Neuronal stem cell (in vitro differentiated cells): Measurements from ENCODE around the gene DNLZ.

ENCODE experiments used
- DNase-seq: peaks from one replicate; pipeline ENCODE4 v3.0.0-alpha.2; 2013; ENCODE audit warnings: low spot score
- H2AFZ ChIP-seq: one replicate; pipeline ENCODE4 v1.6.1; 2013; ENCODE audit warnings: mild to moderate bottlenecking, low read length, inconsistent platforms
- H2AK5ac ChIP-seq: 2 replicates; pipeline ENCODE4 v1.6.1; 2013; ENCODE audit warnings: low read depth, mild to moderate bottlenecking, inconsistent platforms, low read length, moderate library complexity, mixed read lengths
- H2BK120ac ChIP-seq: 2 replicates; pipeline ENCODE4 v1.6.1; 2013; ENCODE audit warnings: low read depth, mild to moderate bottlenecking, inconsistent platforms, low read length, moderate library complexity, mixed read lengths
- H2BK12ac ChIP-seq: one replicate; pipeline ENCODE4 v1.6.1; 2013; ENCODE audit warnings: low read length, inconsistent platforms
- H2BK15ac ChIP-seq: 2 replicates; pipeline ENCODE4 v1.6.1; 2013; ENCODE audit warnings: mild to moderate bottlenecking, low read length, inconsistent platforms, mixed read lengths
- H2BK5ac ChIP-seq: one replicate; pipeline ENCODE4 v1.6.1; 2013; ENCODE audit warnings: inconsistent platforms, mild to moderate bottlenecking, low read length, moderate library complexity
- H3K14ac ChIP-seq: one replicate; pipeline ENCODE4 v1.6.1; 2013; ENCODE audit warnings: low read length, inconsistent platforms
- H3K18ac ChIP-seq: 2 replicates; pipeline ENCODE4 v1.6.1; 2013; ENCODE audit warnings: low read length, inconsistent platforms
- H3K23ac ChIP-seq: 2 replicates; pipeline ENCODE4 v1.6.1; 2013; ENCODE audit warnings: low read depth, mild to moderate bottlenecking, mixed read lengths, low read length, inconsistent platforms; ENCODE audit not compliant: poor library complexity
- H3K27ac ChIP-seq: replicated peaks from 3 replicates; pipeline ENCODE4 v1.5.1; 2013; ENCODE audit warnings: low read length, inconsistent platforms
- H3K27me3 ChIP-seq, 3 experiments: 2 replicates each; pipeline ENCODE4 v1.6.1; 2013; ENCODE audit warnings: low read length in 3 of 3, mild to moderate bottlenecking in 2 of 3, inconsistent platforms in 1 of 3, low read depth in 1 of 3, mixed read lengths in 1 of 3, moderate library complexity in 1 of 3; ENCODE audit not compliant: control insufficient read depth in 3 of 3, insufficient read depth in 3 of 3
- H3K36me3 ChIP-seq, 2 donors: replicated peaks in 1 of 2; 2 replicates each; pipeline ENCODE4 v1.6.1; 2013; ENCODE audit warnings: low read length in 2 of 2; ENCODE audit not compliant: control insufficient read depth in 2 of 2, insufficient read depth in 2 of 2
- H3K4ac ChIP-seq: 2 replicates; pipeline ENCODE4 v1.6.1; 2013; ENCODE audit warnings: inconsistent platforms, mild to moderate bottlenecking, low read length, moderate library complexity
- H3K4me1 ChIP-seq, 2 donors: 1 replicate in 1 of 2; 2 replicates in 1 of 2; pipeline ENCODE4 v1.6.1; 2013; ENCODE audit warnings: low read length in 2 of 2, low read depth in 1 of 2; ENCODE audit not compliant: control insufficient read depth in 2 of 2, insufficient read depth in 1 of 2
- H3K4me2 ChIP-seq: one replicate; pipeline ENCODE4 v1.6.1; 2013; ENCODE audit warnings: mild to moderate bottlenecking, low read length, inconsistent platforms; ENCODE audit not compliant: insufficient read depth, poor library complexity, severe bottlenecking
- H3K4me3 ChIP-seq, 2 donors: 2 replicates each; pipeline ENCODE4 v1.5.1; 2013; ENCODE audit warnings: low read length in 2 of 2, mild to moderate bottlenecking in 2 of 2, inconsistent platforms in 1 of 2, moderate library complexity in 1 of 2
- H3K79me1 ChIP-seq: one replicate; pipeline ENCODE4 v1.6.1; 2013; ENCODE audit warnings: low read depth, mild to moderate bottlenecking, inconsistent platforms, low read length, moderate library complexity
- H3K9ac ChIP-seq: one replicate; pipeline ENCODE4 v1.6.1; 2013; ENCODE audit warnings: mild to moderate bottlenecking, low read depth, low read length, inconsistent platforms; ENCODE audit not compliant: poor library complexity
- H3K9me3 ChIP-seq, 2 donors: replicated peaks in 1 of 2; 2 replicates each; pipeline versions ENCODE3 to v1.6.1; 2013; ENCODE audit warnings: low read length in 2 of 2, mild to moderate bottlenecking in 2 of 2, inconsistent platforms in 1 of 2, low read depth in 1 of 2, mixed read lengths in 1 of 2, moderate library complexity in 1 of 2; ENCODE audit not compliant: control insufficient read depth in 2 of 2, insufficient read depth in 1 of 2
- H4K8ac ChIP-seq: one replicate; pipeline ENCODE4 v1.6.1; 2013; ENCODE audit warnings: low read depth, mild to moderate bottlenecking, inconsistent platforms, low read length, moderate library complexity
- H4K91ac ChIP-seq: one replicate; pipeline ENCODE4 v1.6.1; 2013; ENCODE audit warnings: low read length, low read depth, mild to moderate bottlenecking, inconsistent platforms; ENCODE audit not compliant: poor library complexity
- WGBS, 2 donors: extraction: QIAGEN DNeasy Blood & Tissue Kit; methylation state at CpG; one replicate each; pipeline ENCODE4 v1.1.7; 2013; ENCODE audit warnings: missing lambda C conversion rate in 2 of 2, mixed read lengths in 1 of 2; ENCODE audit not compliant: insufficient read length in 2 of 2, insufficient replicate concordance in 1 of 2; ENCODE audit errors: extremely low coverage in 2 of 2; 5-methylcytosine and 5-hydroxymethylcytosine counted together

Gene DNLZ

DNA sequence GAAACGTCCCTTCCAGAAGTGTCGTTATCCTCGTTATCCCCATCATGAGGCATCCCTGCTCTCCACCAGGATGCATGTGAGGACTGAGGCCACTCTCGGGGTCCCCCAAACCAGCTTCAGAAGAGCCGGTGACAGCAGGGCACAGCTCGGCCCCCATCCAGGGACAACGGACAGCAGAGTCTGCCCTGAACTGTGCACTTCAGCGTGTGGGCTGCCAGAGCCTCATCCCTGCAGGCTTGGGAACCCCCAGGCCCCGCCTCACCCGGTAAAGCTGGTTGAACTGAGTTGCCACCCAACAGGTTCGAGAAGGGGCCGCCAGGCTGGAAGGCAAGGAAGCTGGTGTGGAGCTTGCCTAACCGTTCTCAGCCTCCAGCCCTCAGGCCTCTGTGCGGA lies 10.6 kb upstream of the DNLZ start:
- peak overlapping the region; percentile 89 for H3K23ac ChIP-seq
- H2AFZ ChIP-seq, result no peak overlapping the region
- H3K18ac ChIP-seq, result no peak overlapping the region
- peaks cover 8 to 21% of the 10 kb centered on the region in 2 donors for H3K4me1 ChIP-seq
- H3K14ac ChIP-seq, result no peak overlapping the region
- H4K8ac ChIP-seq, result peak overlapping the region; percentile 43
- H3K27ac ChIP-seq, result no peak overlapping the region
- peak overlapping the region; percentile 11 for H3K4me2 ChIP-seq
- WGBS, 2 donors, result no CpG with 5 or more reads among the region's 14 CpGs
- H3K4me3 ChIP-seq, result no peak overlapping the region
- peaks cover 7 to 34% of the 10 kb centered on the region in 2 donors for H3K36me3 ChIP-seq
- no peak overlapping the region for H2BK15ac ChIP-seq
- peaks cover 2% of the 10 kb centered on the region for H3K79me1 ChIP-seq
- H3K27me3 ChIP-seq, result no peaks in the 10 kb centered on the region
- DNase-seq, result no peak
- H2AK5ac ChIP-seq, result no peak overlapping the region
- H2BK5ac ChIP-seq, result peak overlapping the region; percentile 39
- no peak overlapping the region for H4K91ac ChIP-seq
- no peak overlapping the region for H3K4ac ChIP-seq
- H2BK120ac ChIP-seq, result no peak overlapping the region
- peak overlapping the region; percentile 22 for H2BK12ac ChIP-seq
- no peaks in the 10 kb centered on the region for H3K9me3 ChIP-seq
- peak overlapping the region; percentile 38 for H3K9ac ChIP-seq

DNA sequence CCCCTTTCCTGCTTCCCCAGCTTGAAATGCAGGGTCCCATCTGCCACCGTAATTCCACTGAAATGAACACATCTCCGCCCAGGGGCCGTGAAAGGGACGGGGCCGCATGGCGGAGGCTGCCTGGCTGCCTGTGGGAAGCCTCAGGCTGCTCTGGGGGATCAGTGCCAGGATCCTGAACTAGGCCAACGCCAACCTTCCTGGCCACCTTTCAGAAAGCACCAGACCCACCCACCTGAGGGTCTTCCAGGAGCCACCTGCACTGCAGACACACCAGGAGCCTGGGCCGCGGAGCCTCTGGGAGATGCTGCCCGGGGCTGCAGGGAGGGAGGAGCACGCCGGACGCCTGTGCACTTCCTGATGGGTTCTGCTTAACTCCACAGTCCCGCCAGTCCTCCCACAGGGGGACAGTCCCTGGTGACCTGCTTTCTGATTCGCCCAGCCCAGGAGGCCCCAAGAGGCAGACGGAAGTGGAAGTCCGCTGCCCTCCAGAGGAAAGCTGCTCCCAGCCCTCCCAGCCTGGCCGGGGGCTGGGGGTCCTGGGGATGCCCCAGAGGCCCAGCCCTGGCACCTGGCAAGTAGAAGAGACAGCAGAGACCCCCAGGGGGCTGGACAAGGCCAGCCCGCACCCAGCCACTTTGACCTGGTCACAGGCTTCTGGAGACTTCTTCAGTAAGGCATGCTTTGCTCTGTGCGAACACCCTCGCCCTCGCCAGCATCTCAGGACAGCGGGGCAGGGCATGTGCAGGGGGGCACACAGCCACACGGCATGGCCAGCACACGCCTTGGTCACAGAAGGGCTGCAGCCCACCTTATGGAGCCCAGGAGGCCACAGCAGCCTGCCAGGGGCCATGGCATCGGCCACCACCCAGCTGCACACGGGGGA lies 10.0 kb upstream of the DNLZ start, which contains the start of gene CARD9:
Gene CARD9, minus strand, starts transcription at position 370 of the 883 bp plus-strand sequence. CDS start 1,591 bp downstream, outside the sequence.
- peaks cover 2% of the 10 kb centered on the region for H3K79me1 ChIP-seq
- H3K27ac ChIP-seq, result no peak within 1 kb of the TSS
- peak within 1 kb of the TSS; percentile 84 for H2BK12ac ChIP-seq
- H3K4me1 ChIP-seq, result peaks cover 8 to 21% of the 10 kb centered on the region in 2 donors
- peak within 1 kb of the TSS; percentile 43 for H4K8ac ChIP-seq
- H3K36me3 ChIP-seq, result peaks cover 7 to 29% of the 10 kb centered on the region in 2 donors
- H3K4me2 ChIP-seq, result peak within 1 kb of the TSS; percentile 11
- H2AFZ ChIP-seq, result peak within 1 kb of the TSS; percentile 83
- H2BK5ac ChIP-seq, result peak within 1 kb of the TSS; percentile 66
- H3K9ac ChIP-seq, result peak within 1 kb of the TSS; percentile 60
- H3K9me3 ChIP-seq, result no peaks in the 10 kb centered on the region
- H3K14ac ChIP-seq, result peak within 1 kb of the TSS; percentile 71
- H2BK15ac ChIP-seq, result peak within 1 kb of the TSS; percentile 78
- DNase-seq, result no peak
- H3K27me3 ChIP-seq, result no peaks in the 10 kb centered on the region
- no CpG with 5 or more reads among the region's 27 CpGs for WGBS, 2 donors
- no peak within 1 kb of the TSS for H4K91ac ChIP-seq
- H2AK5ac ChIP-seq, result peak within 1 kb of the TSS; percentile 90
- H3K18ac ChIP-seq, result peak within 1 kb of the TSS; percentile 80
- H3K23ac ChIP-seq, result peak within 1 kb of the TSS; percentile 93
- H2BK120ac ChIP-seq, result no peak within 1 kb of the TSS
- H3K4ac ChIP-seq, result no peak within 1 kb of the TSS
- H3K4me3 ChIP-seq, result no peak within 1 kb of the TSS

GRCh38 chr9:136372561-136373299 lies 9.2 kb upstream of the DNLZ start:
- Histone ChIP-seq H3K36me3 (peaks cover 7 to 24% of the 10 kb centered on the region in 2 donors), H2BK15ac (peak overlapping the region; percentile 78), H3K23ac (peak overlapping the region; percentile 93), H3K27me3 (no peaks in the 10 kb centered on the region), H3K9me3 (no peaks in the 10 kb centered on the region), H3K4me1 (peaks cover 8 to 21% of the 10 kb centered on the region in 2 donors), H3K79me1 (peaks cover 2% of the 10 kb centered on the region), H3K9ac (peak overlapping the region; percentile 60), H3K27ac (no peak overlapping the region), H3K4ac (no peak overlapping the region), H2AK5ac (peak overlapping the region; percentile 90), H2BK12ac (peak overlapping the region; percentile 84), H4K8ac (no peak overlapping the region), H3K4me2 (no peak overlapping the region), H2BK5ac (peak overlapping the region; percentile 66), H3K4me3 (no peak overlapping the region), H2AFZ (peak overlapping the region; percentile 83), H4K91ac (no peak overlapping the region), H3K18ac (peak overlapping the region; percentile 80), H2BK120ac (no peak overlapping the region), H3K14ac (no peak overlapping the region)
- DNase-seq, result no peak
- no CpG with 5 or more reads among the region's 21 CpGs for WGBS, 2 donors

DNA sequence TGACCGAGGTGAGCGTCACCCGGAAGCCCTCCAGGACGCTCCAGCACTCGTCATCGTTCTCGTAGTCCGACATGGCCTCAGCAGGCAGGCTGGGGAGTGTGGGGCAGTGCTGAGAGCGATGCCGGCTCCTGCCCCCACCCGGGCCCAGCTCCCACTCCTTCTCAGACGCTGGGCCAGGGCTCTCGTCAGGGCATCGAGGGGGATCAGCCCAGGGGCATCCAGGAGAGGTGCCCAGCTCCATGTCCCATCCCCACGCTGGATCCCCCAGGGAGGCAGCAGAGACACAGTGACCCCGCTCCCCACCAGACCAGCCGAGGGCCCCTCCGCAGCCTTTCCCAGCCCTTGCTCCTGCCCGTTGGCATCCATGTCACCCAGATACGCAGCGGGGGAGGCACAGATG lies 8.5 kb upstream of the DNLZ start:
- H3K79me1 ChIP-seq, result peaks cover 2% of the 10 kb centered on the region
- peaks cover 7 to 17% of the 10 kb centered on the region in 2 donors for H3K36me3 ChIP-seq
- H2AK5ac ChIP-seq, result peak overlapping the region; percentile 94
- H3K23ac ChIP-seq, result peak overlapping the region; percentile 93
- peak overlapping the region; percentile 58 for H2BK15ac ChIP-seq
- peaks cover 8 to 21% of the 10 kb centered on the region in 2 donors for H3K4me1 ChIP-seq
- H3K4me3 ChIP-seq, result no peak overlapping the region
- no peak overlapping the region for H2BK5ac ChIP-seq
- no peak overlapping the region for H3K4ac ChIP-seq
- H2AFZ ChIP-seq, result peak overlapping the region; percentile 83
- peak overlapping the region; percentile 60 for H3K9ac ChIP-seq
- no peak for DNase-seq
- H3K4me2 ChIP-seq, result no peak overlapping the region
- H4K91ac ChIP-seq, result peak overlapping the region; percentile 85
- WGBS, 2 donors, result no CpG with 5 or more reads among the region's 21 CpGs
- H3K27me3 ChIP-seq, result no peaks in the 10 kb centered on the region
- peak overlapping the region; percentile 47 for H3K14ac ChIP-seq
- no peak overlapping the region for H3K27ac ChIP-seq
- H2BK120ac ChIP-seq, result no peak overlapping the region
- H3K18ac ChIP-seq, result peak overlapping the region; percentile 80
- no peaks in the 10 kb centered on the region for H3K9me3 ChIP-seq
- H2BK12ac ChIP-seq, result no peak overlapping the region
- no peak overlapping the region for H4K8ac ChIP-seq
